ENCODE data around the gene TRIM14. TPM values are rescaled to one million over a fixed set of nuclear protein-coding genes. Genes with fewer than 3 reads are reported as not detected.

TRIM14 gene
- total RNA-seq, 1 experiment from 2014 or later = 12.5 TPM

DNA sequence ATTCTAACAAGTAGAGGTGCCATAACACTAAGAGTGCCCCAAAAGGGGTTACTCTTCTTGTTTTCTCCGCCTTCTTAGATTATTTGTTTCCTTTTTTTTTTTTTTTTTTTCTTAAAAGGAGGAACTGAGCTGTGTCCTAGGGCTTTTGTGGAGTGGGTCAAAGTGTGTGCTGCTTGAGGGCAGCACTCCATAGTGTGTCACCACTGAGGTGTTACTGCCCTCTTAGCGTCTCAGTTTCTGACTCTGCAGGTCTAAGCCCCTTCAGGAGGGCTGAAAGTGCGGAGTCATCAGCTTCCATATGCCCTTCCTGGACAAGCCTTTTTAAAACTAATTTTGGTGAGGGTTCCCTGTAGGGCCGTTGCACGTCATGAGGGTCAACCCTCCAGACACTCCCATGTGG is 75.1 kb downstream of the TRIM14 start:
- no peak overlapping the region for H3K4me2 ChIP-seq (ENCODE audit: insufficient read depth, insufficient read length, low read length)
- no CpG with 5 or more reads among the region's 5 CpGs for WGBS (ENCODE audit: extremely low coverage, insufficient read length, low lambda C conversion rate)
- no peak overlapping the region for H3K18ac ChIP-seq (ENCODE audit: insufficient read length, low read depth, low read length)
- no peaks in the 10 kb centered on the region for H3K79me2 ChIP-seq (ENCODE audit: insufficient read depth, low read length)
- H4K8ac ChIP-seq (replicated peaks; ENCODE audit: insufficient read length, low read depth, low read length) = no peak overlapping the region
- no peak for DNase-seq
- H3K23ac ChIP-seq (ENCODE audit: insufficient read length, low read depth, low read length) = no peak overlapping the region
- no peak overlapping the region for H3T11ph ChIP-seq (ENCODE audit: low read length)
- H2BK15ac ChIP-seq (ENCODE audit: low read depth, low read length) = no peak overlapping the region
- H3K9me3 Mint-ChIP-seq = no peaks in the 10 kb centered on the region
- H4K91ac ChIP-seq (ENCODE audit: insufficient read length, low read depth, low read length) = no peak overlapping the region
- H3K4ac ChIP-seq (ENCODE audit: low read depth, low read length) = no peak overlapping the region
- H3K27ac ChIP-seq (ENCODE audit: insufficient read length, low read depth, low read length) = no peak overlapping the region
- H2BK20ac ChIP-seq (ENCODE audit: low read depth, low read length, poor library complexity, severe bottlenecking) = no peak overlapping the region
- H3K56ac ChIP-seq (ENCODE audit: insufficient read length, low read depth, low read length) = no peak overlapping the region
- H3K14ac ChIP-seq (ENCODE audit: insufficient read depth, low read length) = no peak overlapping the region
- H3K27me3 ChIP-seq (ENCODE audit: insufficient read depth, low read length) = no peaks in the 10 kb centered on the region
- H2BK120ac ChIP-seq (ENCODE audit: low read depth, low read length, poor library complexity, severe bottlenecking) = no peak overlapping the region
- H3K9ac ChIP-seq (ENCODE audit: extremely low read depth, insufficient read length, low read length) = no peak overlapping the region
- no peaks in the 10 kb centered on the region for H3K23me2 ChIP-seq (ENCODE audit: insufficient read length, low read depth, low read length, poor library complexity, severe bottlenecking)
- H3K27ac Mint-ChIP-seq = no peak overlapping the region
- no peaks in the 10 kb centered on the region for H3K9me3 ChIP-seq (ENCODE audit: control insufficient read depth, low read depth, low read length)
- H3K4me3 Mint-ChIP-seq = no peak overlapping the region
- H3K4me1 Mint-ChIP-seq = peaks cover 9 to 10% of the 10 kb centered on the region in 2 experiments
- H3K79me1 ChIP-seq (ENCODE audit: insufficient read depth, low read depth, low read length, poor library complexity, severe bottlenecking) = no peaks in the 10 kb centered on the region
- H2BK5ac ChIP-seq (ENCODE audit: insufficient read length, low read length) = no peak overlapping the region
- H2BK12ac ChIP-seq (ENCODE audit: insufficient read length, low read depth, low read length) = no peak overlapping the region
- TF ChIP-seq, protein P1, sequence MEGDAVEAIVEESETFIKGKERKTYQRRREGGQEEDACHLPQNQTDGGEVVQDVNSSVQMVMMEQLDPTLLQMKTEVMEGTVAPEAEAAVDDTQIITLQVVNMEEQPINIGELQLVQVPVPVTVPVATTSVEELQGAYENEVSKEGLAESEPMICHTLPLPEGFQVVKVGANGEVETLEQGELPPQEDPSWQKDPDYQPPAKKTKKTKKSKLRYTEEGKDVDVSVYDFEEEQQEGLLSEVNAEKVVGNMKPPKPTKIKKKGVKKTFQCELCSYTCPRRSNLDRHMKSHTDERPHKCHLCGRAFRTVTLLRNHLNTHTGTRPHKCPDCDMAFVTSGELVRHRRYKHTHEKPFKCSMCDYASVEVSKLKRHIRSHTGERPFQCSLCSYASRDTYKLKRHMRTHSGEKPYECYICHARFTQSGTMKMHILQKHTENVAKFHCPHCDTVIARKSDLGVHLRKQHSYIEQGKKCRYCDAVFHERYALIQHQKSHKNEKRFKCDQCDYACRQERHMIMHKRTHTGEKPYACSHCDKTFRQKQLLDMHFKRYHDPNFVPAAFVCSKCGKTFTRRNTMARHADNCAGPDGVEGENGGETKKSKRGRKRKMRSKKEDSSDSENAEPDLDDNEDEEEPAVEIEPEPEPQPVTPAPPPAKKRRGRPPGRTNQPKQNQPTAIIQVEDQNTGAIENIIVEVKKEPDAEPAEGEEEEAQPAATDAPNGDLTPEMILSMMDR (conservative IDR thresholded peaks at IDR 0.05) = no peak
- no peak overlapping the region for H2AK5ac ChIP-seq (ENCODE audit: insufficient read length, low read length)
- peaks cover 15% of the 10 kb centered on the region for H3K27me3 Mint-ChIP-seq (ENCODE audit: low read depth)
- H3K4me1 ChIP-seq (ENCODE audit: insufficient read depth, low read length) = no peaks in the 10 kb centered on the region; the same call in 1 of the 2 replicates
- no peak overlapping the region for H2AFZ ChIP-seq (ENCODE audit: low read length)
- no peaks in the 10 kb centered on the region for H4K20me1 ChIP-seq (ENCODE audit: control insufficient read depth, insufficient read depth, insufficient read length)
- no peak overlapping the region for H4K5ac ChIP-seq (ENCODE audit: insufficient read length, low read depth, low read length)
- H3K36me3 Mint-ChIP-seq (ENCODE audit: insufficient read depth in 1 of 3, low read depth in 3 of 3) = no peaks in the 10 kb centered on the region
